PFSK-1 (cell line): ENCODE results near the gene FEM1C.

Experiments used
- POLR2AphosphoS5 ChIP-seq: IDR thresholded peaks from 2 replicates; pipeline ENCODE4 v1.6.1; 2012; ENCODE audit warnings: low read depth, mild to moderate bottlenecking, control low read depth, low read length, moderate library complexity
- SIN3A ChIP-seq: IDR thresholded peaks from 2 replicates; pipeline ENCODE4 v1.6.1; 2012; ENCODE audit warnings: mild to moderate bottlenecking, low read length, moderate library complexity, borderline replicate concordance; ENCODE audit not compliant: insufficient read depth
- TAF1 ChIP-seq: IDR thresholded peaks from 2 replicates; pipeline ENCODE4 v1.6.1; 2012; ENCODE audit warnings: low read length, control low read depth, borderline replicate concordance; ENCODE audit not compliant: insufficient read depth
- TF ChIP-seq, protein P1 (sequence below), 2 experiments: IDR thresholded peaks; 2 replicates each; pipeline versions ENCODE4 v1.6.1 to v1.8.0; 2011 to 2012; ENCODE audit warnings: low read depth in 2 of 2, low read length in 2 of 2, control low read depth in 1 of 2, inconsistent platforms in 1 of 2, mild to moderate bottlenecking in 1 of 2, moderate library complexity in 1 of 2; ENCODE audit not compliant: insufficient read depth in 1 of 2

DNA sequence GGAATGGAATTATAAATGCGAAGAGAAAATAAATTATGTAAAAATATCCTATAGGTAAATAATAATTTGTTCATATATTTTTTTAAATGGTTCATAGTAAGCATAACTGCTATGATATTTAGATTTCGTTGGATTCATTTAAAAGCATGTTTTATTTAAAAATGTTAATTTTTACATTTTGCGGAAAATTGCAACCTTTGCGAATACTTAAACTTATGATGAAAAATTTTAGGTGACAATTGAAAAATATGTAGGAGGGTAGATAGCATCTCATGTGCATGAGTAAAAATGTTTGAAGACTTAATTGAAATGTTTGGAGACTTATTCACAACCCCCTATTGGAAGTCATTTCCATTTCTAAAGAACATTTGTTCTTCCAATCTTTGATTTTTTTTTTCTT lies 4.1 kb upstream of the FEM1C start:
- TF ChIP-seq, protein P1, sequence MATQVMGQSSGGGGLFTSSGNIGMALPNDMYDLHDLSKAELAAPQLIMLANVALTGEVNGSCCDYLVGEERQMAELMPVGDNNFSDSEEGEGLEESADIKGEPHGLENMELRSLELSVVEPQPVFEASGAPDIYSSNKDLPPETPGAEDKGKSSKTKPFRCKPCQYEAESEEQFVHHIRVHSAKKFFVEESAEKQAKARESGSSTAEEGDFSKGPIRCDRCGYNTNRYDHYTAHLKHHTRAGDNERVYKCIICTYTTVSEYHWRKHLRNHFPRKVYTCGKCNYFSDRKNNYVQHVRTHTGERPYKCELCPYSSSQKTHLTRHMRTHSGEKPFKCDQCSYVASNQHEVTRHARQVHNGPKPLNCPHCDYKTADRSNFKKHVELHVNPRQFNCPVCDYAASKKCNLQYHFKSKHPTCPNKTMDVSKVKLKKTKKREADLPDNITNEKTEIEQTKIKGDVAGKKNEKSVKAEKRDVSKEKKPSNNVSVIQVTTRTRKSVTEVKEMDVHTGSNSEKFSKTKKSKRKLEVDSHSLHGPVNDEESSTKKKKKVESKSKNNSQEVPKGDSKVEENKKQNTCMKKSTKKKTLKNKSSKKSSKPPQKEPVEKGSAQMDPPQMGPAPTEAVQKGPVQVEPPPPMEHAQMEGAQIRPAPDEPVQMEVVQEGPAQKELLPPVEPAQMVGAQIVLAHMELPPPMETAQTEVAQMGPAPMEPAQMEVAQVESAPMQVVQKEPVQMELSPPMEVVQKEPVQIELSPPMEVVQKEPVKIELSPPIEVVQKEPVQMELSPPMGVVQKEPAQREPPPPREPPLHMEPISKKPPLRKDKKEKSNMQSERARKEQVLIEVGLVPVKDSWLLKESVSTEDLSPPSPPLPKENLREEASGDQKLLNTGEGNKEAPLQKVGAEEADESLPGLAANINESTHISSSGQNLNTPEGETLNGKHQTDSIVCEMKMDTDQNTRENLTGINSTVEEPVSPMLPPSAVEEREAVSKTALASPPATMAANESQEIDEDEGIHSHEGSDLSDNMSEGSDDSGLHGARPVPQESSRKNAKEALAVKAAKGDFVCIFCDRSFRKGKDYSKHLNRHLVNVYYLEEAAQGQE (IDR thresholded peaks at IDR 0.05; ENCODE audit: insufficient read depth in 1 of 2, low read depth in 2 of 2, low read length in 2 of 2): no peak
- TF ChIP-seq POLR2AphosphoS5: no peak
- no peak for TF ChIP-seq TAF1
- no peak for TF ChIP-seq SIN3A
